Subcutaneous adipose tissue (tissue), 4 donors: ENCODE results near the gene KCNK2. TPM values are rescaled to one million over a fixed set of nuclear protein-coding genes. Genes with fewer than 3 reads are reported as not detected.

Experiments used
- total RNA-seq, 4 donors: library from RNA; depleted of rRNA; stranded (reverse); fragments of >200 nt; gene quantifications; one replicate each; pipeline ENCODE4 v1.1.0, GENCODE V29; 2016
- TF ChIP-seq, protein P1 (sequence below): fragments of 450-650 bp; IDR thresholded peaks from one replicate; pipeline ENCODE4 v1.5.1; 2016; ENCODE audit warnings: low read depth, mild to moderate bottlenecking, control low read depth, antibody characterized with exemption, moderate library complexity

KCNK2 gene
- total RNA-seq, 4 donors from 2014 or later: 0.33 to 2.9 (median 1.5) TPM

- TF ChIP-seq, protein P1, sequence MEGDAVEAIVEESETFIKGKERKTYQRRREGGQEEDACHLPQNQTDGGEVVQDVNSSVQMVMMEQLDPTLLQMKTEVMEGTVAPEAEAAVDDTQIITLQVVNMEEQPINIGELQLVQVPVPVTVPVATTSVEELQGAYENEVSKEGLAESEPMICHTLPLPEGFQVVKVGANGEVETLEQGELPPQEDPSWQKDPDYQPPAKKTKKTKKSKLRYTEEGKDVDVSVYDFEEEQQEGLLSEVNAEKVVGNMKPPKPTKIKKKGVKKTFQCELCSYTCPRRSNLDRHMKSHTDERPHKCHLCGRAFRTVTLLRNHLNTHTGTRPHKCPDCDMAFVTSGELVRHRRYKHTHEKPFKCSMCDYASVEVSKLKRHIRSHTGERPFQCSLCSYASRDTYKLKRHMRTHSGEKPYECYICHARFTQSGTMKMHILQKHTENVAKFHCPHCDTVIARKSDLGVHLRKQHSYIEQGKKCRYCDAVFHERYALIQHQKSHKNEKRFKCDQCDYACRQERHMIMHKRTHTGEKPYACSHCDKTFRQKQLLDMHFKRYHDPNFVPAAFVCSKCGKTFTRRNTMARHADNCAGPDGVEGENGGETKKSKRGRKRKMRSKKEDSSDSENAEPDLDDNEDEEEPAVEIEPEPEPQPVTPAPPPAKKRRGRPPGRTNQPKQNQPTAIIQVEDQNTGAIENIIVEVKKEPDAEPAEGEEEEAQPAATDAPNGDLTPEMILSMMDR: no peak
Measured at GRCh38 chr1:215282557-215282956, 200.0 kb downstream of the KCNK2 start.

- TF ChIP-seq, protein P1: no peak
Measured at GRCh38 chr1:215285013-215285800, 202.7 kb downstream of the KCNK2 start.
